Motor neuron (in vitro differentiated cells): Measurements from ENCODE around the gene SND1. TPM values are rescaled to one million over a fixed set of nuclear protein-coding genes. Genes with fewer than 3 reads are reported as not detected.

Source experiments
- ATAC-seq, 8 experiments: fragments of 200-7000 bp; cut with Tn5 transposase; replicated peaks in 6 of 8; 2 replicates each; pipeline ENCODE4 v1.8.0; 2021; ENCODE audit warnings: mild to moderate bottlenecking in 8 of 8, moderate library complexity in 8 of 8
- H3K27ac ChIP-seq, 2 donors: fragments of 250-450 bp; sonication (Bioruptor Pico); 2 replicates each; pipeline ENCODE4 v1.9.0; 2021; ENCODE audit warnings: antibody characterized with exemption in 2 of 2, mild to moderate bottlenecking in 2 of 2, moderate library complexity in 1 of 2
- H3K4me1 ChIP-seq, 2 donors: fragments of 250-450 bp; sonication (Bioruptor Pico); replicated peaks in 1 of 2; 2 replicates each; pipeline ENCODE4 v1.6.1; 2021; ENCODE audit warnings: antibody characterized with exemption in 2 of 2, mild to moderate bottlenecking in 2 of 2, moderate library complexity in 1 of 2
- H3K4me3 ChIP-seq, 5 donors: fragments of 250-450 bp; sonication (Bioruptor Pico); 2 replicates each; pipeline ENCODE4 v1.9.0; 2021; ENCODE audit warnings: antibody characterized with exemption in 5 of 5, mild to moderate bottlenecking in 5 of 5, moderate library complexity in 4 of 5
- WGBS, 10 experiments: fragments of 450-650 bp; shearing (Covaris generic); methylation state at CpG; one replicate each; pipeline ENCODE4 v1.0.0; 2022; 5-methylcytosine and 5-hydroxymethylcytosine counted together
- in situ Hi-C, 9 experiments: fragments of 400-800 bp; cut with MboI; loops; one replicate each; pipeline ENCODE4 v1.15.0; 2021; ENCODE audit warnings: low sequenced_read_pairs in 9 of 9, low pct_unique_long_range_greater_than_20kb in 2 of 9; ENCODE audit not compliant: unreplicated experiment in 9 of 9
- total RNA-seq, 8 experiments: library from RNA; unstranded; fragments of 300-600 nt; gene quantifications; 2 replicates each; pipeline versions ENCODE4 v1.2.3 to v1.2.4, GENCODE V29; 2022

The SND1 gene
- total RNA-seq, 8 experiments from 2014 or later, result 125 to 296 (median 182) TPM

- WGBS, 10 experiments, result 60 to 100% (median 83%) methylated on average over 1 to 4 of the region's 4 CpGs; no CpG with 5 or more reads in 4 of the 10 experiments
- H3K4me1 ChIP-seq, result peaks cover 9 to 29% of the 10 kb centered on the region in 2 donors
- no peak overlapping the region for H3K4me3 ChIP-seq
- H3K27ac ChIP-seq, result no peak overlapping the region
- in situ Hi-C loops, result no loop called here
- no peak for ATAC-seq
These were observed 117.1 kb downstream of the SND1 start for GRCh38 chr7:127769137-127769536.

GRCh38 chr7:127769696-127770400 lies 117.9 kb downstream of the SND1 start:
- Histone ChIP-seq H3K27ac (no peak overlapping the region), H3K4me3 (no peak overlapping the region), H3K4me1 (peaks cover 9 to 25% of the 10 kb centered on the region in 2 donors)
- in situ Hi-C loops, result no loop called here
- ATAC-seq, result no peak
- 0 to 100% (median 89%) methylated on average over 1 to 4 of the region's 4 CpGs for WGBS, 10 experiments

- H3K4me1 ChIP-seq, result peaks cover 9 to 21% of the 10 kb centered on the region in 2 donors
- peak in 7 of 8 experiments; percentile 32 to 93 (median 59) for ATAC-seq
- no peak overlapping the region for H3K27ac ChIP-seq
- H3K4me3 ChIP-seq, result no peak overlapping the region
- WGBS, 10 experiments, result 20 to 80% (median 52%) methylated on average over 1 to 4 of the region's 4 CpGs; no CpG with 5 or more reads in 1 of the 10 experiments
- in situ Hi-C loops, result no loop called here
These were observed 118.9 kb downstream of the SND1 start for GRCh38 chr7:127770885-127771284.

GRCh38 chr7:127771707-127772106 lies 119.7 kb downstream of the SND1 start:
- ATAC-seq, result no peak
- no peak overlapping the region for H3K4me3 ChIP-seq
- peaks cover 9 to 21% of the 10 kb centered on the region in 2 donors for H3K4me1 ChIP-seq
- WGBS, 10 experiments, result 60 to 100% (median 93%) methylated on average over 1 to 5 of the region's 5 CpGs; no CpG with 5 or more reads in 4 of the 10 experiments
- in situ Hi-C loops, result no loop called here
- H3K27ac ChIP-seq, result no peak overlapping the region

GRCh38 chr7:127776776-127777386 lies 124.9 kb downstream of the SND1 start:
- ATAC-seq, result no peak
- in situ Hi-C loops, result no loop called here
- 80 to 100% (median 100%) methylated on average over 1 of the region's 1 CpG; no CpG with 5 or more reads in 1 of the 10 experiments for WGBS, 10 experiments
- Histone ChIP-seq H3K4me3 (no peak overlapping the region), H3K27ac (no peak overlapping the region), H3K4me1 (no peaks in the 10 kb centered on the region)

- 88 to 100% (median 100%) methylated on average over 1 of the region's 1 CpG; no CpG with 5 or more reads in 4 of the 10 experiments for WGBS, 10 experiments
- Histone ChIP-seq H3K4me1 (peaks cover 0 to 3% of the 10 kb centered on the region in 2 donors), H3K4me3 (no peak overlapping the region), H3K27ac (no peak overlapping the region)
- ATAC-seq, result no peak
- in situ Hi-C loops, result no loop called here
These were observed 128.5 kb downstream of the SND1 start for GRCh38 chr7:127780489-127780888.

GRCh38 chr7:127781081-127781480 lies 129.1 kb downstream of the SND1 start:
- WGBS, 10 experiments, result 46 to 100% (median 80%) methylated on average over 1 to 3 of the region's 4 CpGs; no CpG with 5 or more reads in 1 of the 10 experiments
- no peak overlapping the region for H3K27ac ChIP-seq
- no peak for ATAC-seq
- H3K4me1 ChIP-seq, result peaks cover 0 to 3% of the 10 kb centered on the region in 2 donors
- in situ Hi-C loops, result no loop called here
- no peak overlapping the region for H3K4me3 ChIP-seq

GRCh38 chr7:127782075-127782474 lies 130.1 kb downstream of the SND1 start:
- ATAC-seq, result no peak
- in situ Hi-C loops, result no loop called here
- Histone ChIP-seq H3K4me3 (no peak overlapping the region), H3K4me1 (peaks cover 0 to 3% of the 10 kb centered on the region in 2 donors), H3K27ac (no peak overlapping the region)

- peak in 2 of 8 experiments; percentile 72 to 76 for ATAC-seq
- in situ Hi-C loops, result no loop called here
- no peak overlapping the region for H3K4me3 ChIP-seq
- H3K27ac ChIP-seq, result no peak overlapping the region
- H3K4me1 ChIP-seq, result peaks cover 0 to 3% of the 10 kb centered on the region in 2 donors
- WGBS, 10 experiments, result 8 to 100% (median 80%) methylated on average over 1 to 3 of the region's 3 CpGs; no CpG with 5 or more reads in 1 of the 10 experiments
These were observed 130.9 kb downstream of the SND1 start for GRCh38 chr7:127782654-127783559.

GRCh38 chr7:127786184-127786583 lies 134.2 kb downstream of the SND1 start:
- in situ Hi-C loops, result no loop called here
- Histone ChIP-seq H3K27ac (no peak overlapping the region), H3K4me3 (no peak overlapping the region), H3K4me1 (peaks cover 3 to 21% of the 10 kb centered on the region in 2 donors)
- WGBS, 10 experiments, result 92 to 100% (median 100%) methylated on average over 1 of the region's 1 CpG; no CpG with 5 or more reads in 1 of the 10 experiments
- ATAC-seq, result no peak

- no peak overlapping the region for H3K4me3 ChIP-seq
- no peak overlapping the region for H3K27ac ChIP-seq
- H3K4me1 ChIP-seq, result peaks cover 0 to 21% of the 10 kb centered on the region in 2 donors
- in situ Hi-C loops, result no loop called here
- WGBS, 10 experiments, result 53 to 100% (median 82%) methylated on average over 1 to 3 of the region's 3 CpGs; no CpG with 5 or more reads in 1 of the 10 experiments
- ATAC-seq, result peak in 3 of 8 experiments; percentile 19 to 53 (median 34)
These were observed 137.0 kb downstream of the SND1 start for GRCh38 chr7:127789031-127789430.

GRCh38 chr7:127791446-127792189 lies 139.6 kb downstream of the SND1 start:
- Histone ChIP-seq H3K4me1 (peaks cover 0 to 21% of the 10 kb centered on the region in 2 donors), H3K27ac (no peak overlapping the region), H3K4me3 (no peak overlapping the region)
- no peak for ATAC-seq
- WGBS, 10 experiments, result 62 to 100% (median 94%) methylated on average over 2 to 6 of the region's 6 CpGs
- in situ Hi-C loops, result no loop called here
